Effector memory CD8-positive, alpha-beta T cell (primary cell): ENCODE data around the gene RBMS1.

Source experiments
- ATAC-seq: fragments of 150-1000 bp; cut with Tn5 transposase; replicated peaks from 2 replicates; pipeline ENCODE4 v1.10.0; 2021; ENCODE audit warnings: mild to moderate bottlenecking, moderate library complexity
- DNase-seq, 3 experiments: peaks; one replicate each; pipeline ENCODE4 v3.0.0; 2021
- H3K27ac Mint-ChIP-seq, 2 donors: one replicate each; pipeline ENCODE4 v1.8.0; 2022; ENCODE audit warnings: mild to moderate bottlenecking in 2 of 2, mixed read lengths in 2 of 2, moderate library complexity in 2 of 2
- H3K27me3 Mint-ChIP-seq, 2 donors: one replicate each; pipeline ENCODE4 v1.8.0; 2022; ENCODE audit warnings: mixed read lengths in 2 of 2
- H3K36me3 Mint-ChIP-seq: one replicate; pipeline ENCODE4 v1.8.0; 2022; ENCODE audit warnings: mild to moderate bottlenecking, moderate library complexity, mixed read lengths; ENCODE audit not compliant: insufficient read depth
- H3K4me1 Mint-ChIP-seq, 2 donors: one replicate each; pipeline ENCODE4 v1.8.0; 2022; ENCODE audit warnings: low read depth in 2 of 2, mixed read lengths in 2 of 2
- H3K4me3 Mint-ChIP-seq, 2 donors: one replicate each; pipeline ENCODE4 v1.8.0; 2022; ENCODE audit warnings: mild to moderate bottlenecking in 2 of 2, mixed read lengths in 2 of 2, moderate library complexity in 2 of 2
- H3K9me3 Mint-ChIP-seq, 2 donors: one replicate each; pipeline ENCODE4 v1.8.0; 2022; ENCODE audit warnings: mixed read lengths in 2 of 2

The RBMS1 gene

GRCh38 chr2:160473468-160474318 is 19.9 kb downstream of the RBMS1 start:
- peak overlapping the region; percentile 22 to 83 for H3K27ac Mint-ChIP-seq
- ATAC-seq (peak; percentile 25), DNase-seq (no peak)
- H3K36me3 Mint-ChIP-seq: peaks cover 3% of the 10 kb centered on the region
- peaks cover 4 to 24% of the 10 kb centered on the region in 2 donors for H3K4me1 Mint-ChIP-seq
- H3K27me3 Mint-ChIP-seq: peaks cover 0 to 7% of the 10 kb centered on the region in 2 donors
- H3K9me3 Mint-ChIP-seq: no peaks in the 10 kb centered on the region
- H3K4me3 Mint-ChIP-seq: peak overlapping the region in 1 of 2 donors; percentile 59

GRCh38 chr2:160472839-160473251 is 20.8 kb downstream of the RBMS1 start:
- H3K4me1 Mint-ChIP-seq: peaks cover 4 to 19% of the 10 kb centered on the region in 2 donors
- no peaks in the 10 kb centered on the region for H3K9me3 Mint-ChIP-seq
- DNase-seq (no peak), ATAC-seq (no peak)
- H3K36me3 Mint-ChIP-seq: peaks cover 3% of the 10 kb centered on the region
- peak overlapping the region in 1 of 2 donors; percentile 48 for H3K4me3 Mint-ChIP-seq
- peaks cover 0 to 7% of the 10 kb centered on the region in 2 donors for H3K27me3 Mint-ChIP-seq
- H3K27ac Mint-ChIP-seq: peak overlapping the region in 1 of 2 donors; percentile 83

- peaks cover 0 to 10% of the 10 kb centered on the region in 2 donors for H3K27me3 Mint-ChIP-seq
- H3K27ac Mint-ChIP-seq: peak overlapping the region in 1 of 2 donors; percentile 83
- H3K4me3 Mint-ChIP-seq: peak overlapping the region in 1 of 2 donors; percentile 43
- ATAC-seq (peak; percentile 46), DNase-seq (no peak)
- no peaks in the 10 kb centered on the region for H3K9me3 Mint-ChIP-seq
- H3K4me1 Mint-ChIP-seq: peaks cover 6 to 23% of the 10 kb centered on the region in 2 donors
- H3K36me3 Mint-ChIP-seq: peaks cover 3% of the 10 kb centered on the region
Measured at GRCh38 chr2:160471950-160472349, 21.7 kb downstream of the RBMS1 start.

GRCh38 chr2:160469621-160470204 is 23.9 kb downstream of the RBMS1 start:
- peaks cover 0 to 13% of the 10 kb centered on the region in 2 donors for H3K27me3 Mint-ChIP-seq
- H3K9me3 Mint-ChIP-seq: no peaks in the 10 kb centered on the region
- ATAC-seq (peak; percentile 14), DNase-seq (no peak)
- no peaks in the 10 kb centered on the region for H3K36me3 Mint-ChIP-seq
- H3K27ac Mint-ChIP-seq: peak overlapping the region; percentile 20 to 86
- peak overlapping the region in 1 of 2 donors; percentile 38 for H3K4me3 Mint-ChIP-seq
- H3K4me1 Mint-ChIP-seq: peaks cover 4 to 27% of the 10 kb centered on the region in 2 donors

- no peaks in the 10 kb centered on the region for H3K9me3 Mint-ChIP-seq
- H3K36me3 Mint-ChIP-seq: no peaks in the 10 kb centered on the region
- H3K4me1 Mint-ChIP-seq: peaks cover 4 to 27% of the 10 kb centered on the region in 2 donors
- ATAC-seq (no peak), DNase-seq (no peak)
- H3K4me3 Mint-ChIP-seq: peak overlapping the region in 1 of 2 donors; percentile 38
- peaks cover 0 to 13% of the 10 kb centered on the region in 2 donors for H3K27me3 Mint-ChIP-seq
- peak overlapping the region; percentile 20 to 86 for H3K27ac Mint-ChIP-seq
Measured at GRCh38 chr2:160469164-160469563, 24.4 kb downstream of the RBMS1 start.

- Mint-ChIP-seq H3K4me1 (peaks cover 8 to 33% of the 10 kb centered on the region in 2 donors), H3K4me3 (no peak overlapping the region), H3K9me3 (no peaks in the 10 kb centered on the region), H3K36me3 (peaks cover 6% of the 10 kb centered on the region), H3K27ac (peak overlapping the region in 1 of 2 donors; percentile 12), H3K27me3 (peaks cover 0 to 13% of the 10 kb centered on the region in 2 donors)
- DNase-seq: no peak
- no peak for ATAC-seq
Measured at GRCh38 chr2:160467086-160467485, 26.5 kb downstream of the RBMS1 start.

GRCh38 chr2:160465406-160465805 is 28.2 kb downstream of the RBMS1 start:
- H3K4me1 Mint-ChIP-seq: peaks cover 8 to 32% of the 10 kb centered on the region in 2 donors
- DNase-seq (no peak), ATAC-seq (peak; percentile 49)
- no peak overlapping the region for H3K27ac Mint-ChIP-seq
- H3K4me3 Mint-ChIP-seq: peak overlapping the region in 1 of 2 donors; percentile 15
- peaks cover 6% of the 10 kb centered on the region for H3K36me3 Mint-ChIP-seq
- H3K27me3 Mint-ChIP-seq: peaks cover 0 to 13% of the 10 kb centered on the region in 2 donors
- no peaks in the 10 kb centered on the region for H3K9me3 Mint-ChIP-seq

- Mint-ChIP-seq H3K27me3 (peaks cover 0 to 13% of the 10 kb centered on the region in 2 donors), H3K27ac (no peak overlapping the region), H3K4me1 (peaks cover 12 to 35% of the 10 kb centered on the region in 2 donors), H3K9me3 (no peaks in the 10 kb centered on the region), H3K4me3 (peak overlapping the region in 1 of 2 donors; percentile 15), H3K36me3 (peaks cover 6% of the 10 kb centered on the region)
- no peak for DNase-seq
- ATAC-seq: peak; percentile 8
Measured at GRCh38 chr2:160465002-160465401, 28.6 kb downstream of the RBMS1 start.

GRCh38 chr2:160464017-160464416 is 29.6 kb downstream of the RBMS1 start:
- Mint-ChIP-seq H3K4me3 (peak overlapping the region in 1 of 2 donors; percentile 1), H3K4me1 (peaks cover 18 to 33% of the 10 kb centered on the region in 2 donors)

GRCh38 chr2:160463245-160463644 is 30.4 kb downstream of the RBMS1 start:
- H3K36me3 Mint-ChIP-seq: peaks cover 6% of the 10 kb centered on the region
- peak overlapping the region in 1 of 2 donors; percentile 38 for H3K4me3 Mint-ChIP-seq
- DNase-seq (no peak), ATAC-seq (no peak)
- peaks cover 18 to 32% of the 10 kb centered on the region in 2 donors for H3K4me1 Mint-ChIP-seq
- H3K27me3 Mint-ChIP-seq: peaks cover 0 to 5% of the 10 kb centered on the region in 2 donors
- no peaks in the 10 kb centered on the region for H3K9me3 Mint-ChIP-seq
- peak overlapping the region in 1 of 2 donors; percentile 53 for H3K27ac Mint-ChIP-seq

More at GRCh38 chr2:160464017-160464416, 29.6 kb downstream of the RBMS1 start:
- no peak for ATAC-seq
- no peak for DNase-seq
- H3K27me3 Mint-ChIP-seq: peaks cover 0 to 5% of the 10 kb centered on the region in 2 donors
- H3K36me3 Mint-ChIP-seq: peaks cover 6% of the 10 kb centered on the region
- H3K27ac Mint-ChIP-seq: peak overlapping the region in 1 of 2 donors; percentile 53
- H3K9me3 Mint-ChIP-seq: no peaks in the 10 kb centered on the region

GRCh38 chr2:160460333-160460731 is 33.3 kb downstream of the RBMS1 start:
- DNase-seq: no peak
- Mint-ChIP-seq H3K4me3 (no peak overlapping the region), H3K27ac (no peak overlapping the region), H3K36me3 (peaks cover 6% of the 10 kb centered on the region), H3K27me3 (no peaks in the 10 kb centered on the region), H3K4me1 (peaks cover 18 to 26% of the 10 kb centered on the region in 2 donors), H3K9me3 (no peaks in the 10 kb centered on the region)
- no peak for ATAC-seq

- peaks cover 18 to 26% of the 10 kb centered on the region in 2 donors for H3K4me1 Mint-ChIP-seq
- no peak for ATAC-seq
- peaks cover 6% of the 10 kb centered on the region for H3K36me3 Mint-ChIP-seq
- H3K4me3 Mint-ChIP-seq: no peak overlapping the region
- H3K27me3 Mint-ChIP-seq: no peaks in the 10 kb centered on the region
- H3K27ac Mint-ChIP-seq: no peak overlapping the region
- DNase-seq: no peak
- H3K9me3 Mint-ChIP-seq: no peaks in the 10 kb centered on the region
Measured at GRCh38 chr2:160459538-160460332, 33.9 kb downstream of the RBMS1 start.
